GM12875 (cell line): ENCODE measurements around the gene MED29.

Experiments used
- H3K4me3 ChIP-seq: one replicate; pipeline ENCODE4 v1.5.1; 2011; ENCODE audit warnings: low read depth, low read length, control low read depth
- CTCF ChIP-seq: IDR thresholded peaks from 2 replicates; pipeline ENCODE4 v1.5.1; 2011; ENCODE audit warnings: low read depth, mild to moderate bottlenecking, control low read depth, inconsistent platforms, low read length, moderate library complexity, borderline replicate concordance; ENCODE audit not compliant: insufficient read depth

Gene MED29

GRCh38 chr19:39422020-39422419, 30.8 kb downstream of the MED29 start:
- no peak overlapping the region for H3K4me3 ChIP-seq
- no peak for TF ChIP-seq CTCF

GRCh38 chr19:39423258-39424086, 32.3 kb downstream of the MED29 start:
- H3K4me3 ChIP-seq, result no peak overlapping the region
- TF ChIP-seq CTCF, result no peak

GRCh38 chr19:39424934-39425333, 33.8 kb downstream of the MED29 start:
- no peak for TF ChIP-seq CTCF
- no peak overlapping the region for H3K4me3 ChIP-seq

GRCh38 chr19:39425744-39426143, 34.6 kb downstream of the MED29 start:
- TF ChIP-seq CTCF, result no peak

GRCh38 chr19:39426170-39426569, 35.0 kb downstream of the MED29 start:
- no peak overlapping the region for H3K4me3 ChIP-seq
- TF ChIP-seq CTCF, result no peak

More at GRCh38 chr19:39425744-39426143, 34.6 kb downstream of the MED29 start:
- no peak overlapping the region for H3K4me3 ChIP-seq

- no peak for TF ChIP-seq CTCF
- no peak overlapping the region for H3K4me3 ChIP-seq
Measured at GRCh38 chr19:39427707-39428106, 36.5 kb downstream of the MED29 start.
